Transverse colon (tissue), 4 donors: ENCODE results near the gene SEPTIN12. TPM values are rescaled to one million over a fixed set of nuclear protein-coding genes. Genes with fewer than 3 reads are reported as not detected.

Experiments
- DNase-seq: peaks from one replicate; pipeline ENCODE4 v3.0.0-alpha.2; 2019
- H3K27ac ChIP-seq, 4 donors: fragments of 200-600 bp; sonication (generic); 2 replicates each; pipeline ENCODE4 v1.5.1; 2016 to 2018; ENCODE audit warnings: inconsistent platforms in 4 of 4
- H3K27me3 ChIP-seq: fragments of 200-600 bp; sonication (generic); 2 replicates; pipeline ENCODE4 v1.5.1; 2017; ENCODE audit warnings: inconsistent platforms
- H3K36me3 ChIP-seq, 4 donors: fragments of 200-600 bp; sonication (generic); 2 replicates each; pipeline ENCODE4 v1.5.1; 2017 to 2019; ENCODE audit warnings: inconsistent platforms in 4 of 4
- H3K4me1 ChIP-seq, 4 donors: fragments of 200-600 bp; sonication (generic); 2 replicates each; pipeline ENCODE4 v1.5.1; 2017 to 2020; ENCODE audit warnings: inconsistent platforms in 4 of 4
- H3K4me3 ChIP-seq, 4 donors: fragments of 200-600 bp; sonication (generic); 1 replicate in 1 of 4; 2 replicates in 3 of 4; pipeline versions ENCODE4 v1.5.1 to v1.6.1; 2017 to 2019; ENCODE audit warnings: inconsistent platforms in 4 of 4
- H3K9me3 ChIP-seq, 2 donors: fragments of 200-600 bp; sonication (generic); 2 replicates each; pipeline ENCODE4 v1.5.1; 2017 to 2019; ENCODE audit warnings: inconsistent platforms in 2 of 2
- CTCF ChIP-seq, 5 experiments: fragments of 200-600 bp in 3 of 5; fragments of 450-650 bp in 2 of 5; sonication (generic) in 3 of 5; IDR thresholded peaks; 1 replicate in 2 of 5; 2 replicates in 3 of 5; pipeline ENCODE4 v1.5.1; 2016 to 2017; ENCODE audit warnings: antibody characterized with exemption in 5 of 5, inconsistent platforms in 3 of 5, mild to moderate bottlenecking in 2 of 5, moderate library complexity in 1 of 5
- EP300 ChIP-seq: sonication (generic); formaldehyde crosslinking; IDR thresholded peaks from one replicate; pipeline ENCODE4 v1.6.1; 2017; ENCODE audit warnings: antibody characterized with exemption, low read depth
- POLR2A ChIP-seq: fragments of 450-650 bp; IDR thresholded peaks from one replicate; pipeline ENCODE4 v1.6.1; 2016; ENCODE audit warnings: antibody characterized with exemption, mild to moderate bottlenecking, moderate library complexity
- POLR2AphosphoS5 ChIP-seq, 3 donors: sonication (generic); formaldehyde crosslinking; IDR thresholded peaks; one replicate each; pipeline ENCODE4 v1.6.1; 2016; ENCODE audit warnings: antibody characterized with exemption in 3 of 3
- WGBS, 2 donors: methylation state at CpG; one replicate each; pipeline ENCODE4 v1.1.5; 2018; ENCODE audit warnings: low coverage in 1 of 2; 5-methylcytosine and 5-hydroxymethylcytosine counted together
- in situ Hi-C, 4 donors: fragments of 200-750 bp; cut with MboI; loops; one replicate each; pipeline versions ENCODE4 v1.15.0 to v1.15.1; 2017; ENCODE audit warnings: low sequenced_read_pairs in 3 of 4, low pct_ligation_motif_present in 1 of 4, low pct_unique_long_range_greater_than_20kb in 1 of 4
- intact Hi-C: fragments of 100-400 bp; cut with DNase I; formaldehyde crosslinking; loops from one replicate; pipeline ENCODE4 v1.15.1; 2023; ENCODE audit warnings: low total_unique reads
- total RNA-seq, 4 donors: library from RNA; depleted of rRNA; stranded (reverse); fragments of >200 nt; gene quantifications; one replicate each; pipeline ENCODE4 v1.1.0, GENCODE V29; 2016

The SEPTIN12 gene
- total RNA-seq, 4 donors from 2014 or later: not detected

GRCh38 chr16:4762205-4762604 is 25.9 kb downstream of the SEPTIN12 start:
- H3K36me3 ChIP-seq: peaks cover 0 to 28% (median 14%) of the 10 kb centered on the region in 4 donors
- in situ Hi-C loops: no loop called here
- no peaks in the 10 kb centered on the region for H3K9me3 ChIP-seq
- no peak for TF ChIP-seq EP300
- TF ChIP-seq CTCF (IDR thresholded peaks at IDR 0.05): no peak
- no peak for TF ChIP-seq POLR2A
- no peak for TF ChIP-seq POLR2AphosphoS5 (IDR thresholded peaks at IDR 0.05)
- no peak for DNase-seq
- peaks cover 11 to 18% (median 15%) of the 10 kb centered on the region in 4 donors for H3K4me1 ChIP-seq
- no peak overlapping the region for H3K4me3 ChIP-seq
- WGBS, 2 donors: 94% methylated on average over 9 of the region's 9 CpGs; no CpG with 5 or more reads in 1 of the 2 donors
- H3K27me3 ChIP-seq: no peaks in the 10 kb centered on the region
- intact Hi-C loops: no loop called here
- H3K27ac ChIP-seq: no peak overlapping the region

- WGBS, 2 donors: 88% methylated on average over 23 of the region's 23 CpGs; no CpG with 5 or more reads in 1 of the 2 donors
- in situ Hi-C loops (no loop called here), intact Hi-C loops (no loop called here)
- TF ChIP-seq EP300 (no peak), CTCF (IDR thresholded peaks at IDR 0.05) (no peak), POLR2AphosphoS5 (IDR thresholded peaks at IDR 0.05) (no peak), POLR2A (no peak)
- H3K4me3 ChIP-seq: no peak overlapping the region
- H3K36me3 ChIP-seq: peaks cover 0 to 40% (median 16%) of the 10 kb centered on the region in 4 donors
- H3K27me3 ChIP-seq: no peaks in the 10 kb centered on the region
- no peaks in the 10 kb centered on the region for H3K9me3 ChIP-seq
- H3K4me1 ChIP-seq: peaks cover 3 to 7% (median 4%) of the 10 kb centered on the region in 4 donors
- H3K27ac ChIP-seq: no peak overlapping the region
- DNase-seq: no peak
Observed at GRCh38 chr16:4760221-4760910, 27.8 kb downstream of the SEPTIN12 start.

DNA sequence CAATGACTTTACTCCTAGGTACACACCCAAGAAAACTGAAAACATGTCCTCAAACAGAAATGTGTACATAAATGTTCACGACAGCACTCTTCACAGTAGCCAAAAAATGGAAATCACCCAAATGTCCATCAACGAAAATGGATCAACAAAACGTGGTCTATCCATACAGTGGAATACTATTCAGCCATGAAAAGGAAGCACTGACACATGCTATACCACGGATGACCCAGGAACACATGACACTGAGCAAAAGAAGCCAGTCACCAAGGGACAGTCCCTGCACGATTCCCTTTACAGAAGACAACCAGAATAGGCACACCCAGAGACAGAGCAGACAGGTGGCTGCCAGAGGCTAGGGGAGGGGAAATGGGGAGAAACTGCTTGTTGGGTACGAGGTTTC is 32.5 kb downstream of the SEPTIN12 start:
- in situ Hi-C loops (no loop called here), intact Hi-C loops (no loop called here)
- TF ChIP-seq CTCF (IDR thresholded peaks at IDR 0.05): no peak
- TF ChIP-seq POLR2A: no peak
- TF ChIP-seq POLR2AphosphoS5 (IDR thresholded peaks at IDR 0.05): no peak
- Histone ChIP-seq H3K27ac (no peak overlapping the region), H3K4me3 (no peak overlapping the region), H3K36me3 (peaks cover 0 to 50% (median 19%) of the 10 kb centered on the region in 4 donors), H3K27me3 (no peaks in the 10 kb centered on the region), H3K9me3 (no peaks in the 10 kb centered on the region), H3K4me1 (no peaks in the 10 kb centered on the region)
- no peak for DNase-seq
- WGBS, 2 donors: 94% methylated on average over 6 of the region's 6 CpGs

- no peaks in the 10 kb centered on the region for H3K4me1 ChIP-seq
- intact Hi-C loops (no loop called here), in situ Hi-C loops (no loop called here)
- no peaks in the 10 kb centered on the region for H3K27me3 ChIP-seq
- 98 to 100% methylated on average over 3 to 4 of the region's 4 CpGs for WGBS, 2 donors
- H3K27ac ChIP-seq: no peak overlapping the region
- no peak for DNase-seq
- H3K9me3 ChIP-seq: no peaks in the 10 kb centered on the region
- H3K36me3 ChIP-seq: peaks cover 0 to 47% (median 15%) of the 10 kb centered on the region in 4 donors
- no peak for TF ChIP-seq EP300
- TF ChIP-seq CTCF (IDR thresholded peaks at IDR 0.05): no peak
- no peak for TF ChIP-seq POLR2AphosphoS5 (IDR thresholded peaks at IDR 0.05)
- no peak for TF ChIP-seq POLR2A
- H3K4me3 ChIP-seq: no peak overlapping the region
Observed at GRCh38 chr16:4754865-4755264, 33.3 kb downstream of the SEPTIN12 start.
